Adrenal gland (tissue), 12 donors: ENCODE measurements around the gene ARHGAP18. TPM values are rescaled to one million over a fixed set of nuclear protein-coding genes. Genes with fewer than 3 reads are reported as not detected.

Source experiments
- DNase-seq, 7 donors: peaks; one replicate each; pipeline ENCODE4 v3.0.0-alpha.2; 2019 to 2020
- H3K27ac ChIP-seq, 5 donors: fragments of 200-600 bp; sonication (generic) in 4 of 5; 1 replicate in 3 of 5; 2 replicates in 2 of 5; pipeline versions ENCODE4 v1.5.1 to v1.8.0; 2016 to 2020; ENCODE audit warnings: mild to moderate bottlenecking in 1 of 5
- H3K27me3 ChIP-seq: fragments of 200-600 bp; 2 replicates; pipeline ENCODE4 v1.8.0; 2021
- H3K36me3 ChIP-seq, 2 donors: fragments of 200-600 bp; replicated peaks in 1 of 2; 1 replicate in 1 of 2; 2 replicates in 1 of 2; pipeline versions ENCODE4 v1.5.1 to v1.8.0; 2018 to 2022
- H3K4me1 ChIP-seq, 2 donors: fragments of 200-600 bp; replicated peaks in 1 of 2; 1 replicate in 1 of 2; 2 replicates in 1 of 2; pipeline versions ENCODE4 v1.5.1 to v1.8.0; 2018 to 2021
- H3K4me3 ChIP-seq, 4 donors: fragments of 200-600 bp; sonication (generic) in 3 of 4; one replicate each; pipeline ENCODE4 v1.5.1; 2016 to 2018
- H3K9me3 ChIP-seq, 3 donors: fragments of 200-600 bp; sonication (generic) in 1 of 3; replicated peaks in 1 of 3; 1 replicate in 2 of 3; 2 replicates in 1 of 3; pipeline versions ENCODE4 v1.5.1 to v1.8.0; 2016 to 2021
- POLR2A ChIP-seq, 2 donors: fragments of 450-650 bp; IDR thresholded peaks; one replicate each; pipeline ENCODE4 v1.6.1; 2017; ENCODE audit warnings: antibody characterized with exemption in 2 of 2, mild to moderate bottlenecking in 2 of 2, moderate library complexity in 1 of 2
- WGBS, 4 donors: extraction: QIAGEN DNeasy Blood & Tissue Kit in 2 of 4; methylation state at CpG; one replicate each; pipeline versions ENCODE4 v1.1.5 to v1.1.7; 2013 to 2017; 5-methylcytosine and 5-hydroxymethylcytosine counted together
- intact Hi-C, 2 donors: fragments of 100-400 bp; cut with DNase I; formaldehyde crosslinking; loops; one replicate each; pipeline versions ENCODE4 v1.14.1 to v1.15.0; 2022 to 2023
- polyA plus RNA-seq, 3 donors: library from polyadenylated mRNA; stranded (reverse); fragments of 200-250 nt in 2 of 3; fragments of 350-450 nt in 1 of 3; fragmentation: Illumina TruSeq in 1 of 3; extraction: RNeasy Lipid Tissue Mini Kit (QIAGEN cat#74804) in 1 of 3; gene quantifications; one replicate each; pipeline ENCODE4 v1.2.3, GENCODE V29; 2013 to 2014
- total RNA-seq, 9 donors: library from RNA; depleted of rRNA in 4 of 9; stranded (reverse); fragments of >200 nt in 4 of 9; fragments of 120-200 nt in 1 of 9; fragmentation: NEBNext Ultra II Directional in 1 of 9; extraction: Animal tissue kit (Norgen Biotek cat#: 25700) in 1 of 9; gene quantifications; one replicate each; pipeline versions ENCODE4 v1.1.0 to v1.2.4, GENCODE V29; 2013 to 2023
- TF ChIP-seq, protein P1 (sequence below), 6 experiments: fragments of 450-650 bp in 4 of 6; fragments of 200-600 bp in 2 of 6; sonication (generic) in 1 of 6; IDR thresholded peaks; 1 replicate in 5 of 6; 2 replicates in 1 of 6; pipeline versions ENCODE4 v1.5.1 to v1.8.0; 2016 to 2021; ENCODE audit warnings: antibody characterized with exemption in 6 of 6, mild to moderate bottlenecking in 2 of 6, moderate library complexity in 1 of 6
- donor health status: healthy with polysubstance abuse.
- donor health status: Bipolar disorder and iron deficiency.
- donor health status: DM: yes; HTN: yes; CAD: no.
- donor health status: DM: no; HTN: no; CAD: no.
- donor health status: DM: no; HTN: no; CAD: no.
- donor health status: DM: yes; HTN: yes; CAD: no.

Gene ARHGAP18
- total and polyA plus RNA-seq, 12 donors = 22.0 to 101 (median 75.8) TPM

GRCh38 chr6:129607581-129608186 is 102.3 kb downstream of the ARHGAP18 start:
- H3K27me3 ChIP-seq = no peaks in the 10 kb centered on the region
- intact Hi-C loops = loop anchor here in 1 of 2 donors (10.0 kb wide), 1 partner anchor 407 kb away; the partner anchor contains the start of gene L3MBTL3
- H3K27ac ChIP-seq = peak overlapping the region in 1 of 5 donors; percentile 55
- peaks cover 6 to 21% of the 10 kb centered on the region in 2 donors for H3K4me1 ChIP-seq
- DNase-seq = peak in 4 of 7 donors; percentile 36 to 38 (median 37)
- H3K9me3 ChIP-seq = no peaks in the 10 kb centered on the region
- 38 to 49% (median 41%) methylated on average over 6 of the region's 6 CpGs for whole genome bisulfite sequencing, 4 donors
- TF ChIP-seq, protein P1, sequence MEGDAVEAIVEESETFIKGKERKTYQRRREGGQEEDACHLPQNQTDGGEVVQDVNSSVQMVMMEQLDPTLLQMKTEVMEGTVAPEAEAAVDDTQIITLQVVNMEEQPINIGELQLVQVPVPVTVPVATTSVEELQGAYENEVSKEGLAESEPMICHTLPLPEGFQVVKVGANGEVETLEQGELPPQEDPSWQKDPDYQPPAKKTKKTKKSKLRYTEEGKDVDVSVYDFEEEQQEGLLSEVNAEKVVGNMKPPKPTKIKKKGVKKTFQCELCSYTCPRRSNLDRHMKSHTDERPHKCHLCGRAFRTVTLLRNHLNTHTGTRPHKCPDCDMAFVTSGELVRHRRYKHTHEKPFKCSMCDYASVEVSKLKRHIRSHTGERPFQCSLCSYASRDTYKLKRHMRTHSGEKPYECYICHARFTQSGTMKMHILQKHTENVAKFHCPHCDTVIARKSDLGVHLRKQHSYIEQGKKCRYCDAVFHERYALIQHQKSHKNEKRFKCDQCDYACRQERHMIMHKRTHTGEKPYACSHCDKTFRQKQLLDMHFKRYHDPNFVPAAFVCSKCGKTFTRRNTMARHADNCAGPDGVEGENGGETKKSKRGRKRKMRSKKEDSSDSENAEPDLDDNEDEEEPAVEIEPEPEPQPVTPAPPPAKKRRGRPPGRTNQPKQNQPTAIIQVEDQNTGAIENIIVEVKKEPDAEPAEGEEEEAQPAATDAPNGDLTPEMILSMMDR (IDR thresholded peaks at IDR 0.05) = no peak
- TF ChIP-seq POLR2A (IDR thresholded peaks at IDR 0.05) = no peak
- peaks cover 0 to 14% of the 10 kb centered on the region in 2 donors for H3K36me3 ChIP-seq
- no peak overlapping the region for H3K4me3 ChIP-seq

DNA sequence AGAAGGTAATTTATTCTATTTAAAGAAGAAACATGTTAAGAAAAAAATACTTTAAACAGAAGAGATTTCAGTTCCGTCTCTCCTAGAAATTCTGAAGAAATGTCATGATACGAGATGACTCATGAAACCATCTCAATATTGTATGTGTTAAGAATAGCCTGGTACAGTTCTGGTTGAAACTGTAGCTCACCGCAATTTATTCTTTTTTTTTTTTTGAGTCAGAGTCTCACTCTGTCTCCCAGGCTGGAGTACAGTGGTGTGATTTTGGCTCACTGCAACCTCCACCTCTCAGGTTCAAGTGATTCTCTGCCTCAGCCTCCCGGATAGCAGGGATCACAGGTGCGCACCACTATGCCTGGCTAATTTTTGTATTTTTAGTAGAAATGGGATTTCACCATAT is 103.3 kb downstream of the ARHGAP18 start:
- peaks cover 6 to 21% of the 10 kb centered on the region in 2 donors for H3K4me1 ChIP-seq
- intact Hi-C loops = loop anchor here in 1 of 2 donors (10.0 kb wide), 1 partner anchor 408 kb away; the partner anchor contains the start of gene L3MBTL3
- peaks cover 0 to 14% of the 10 kb centered on the region in 2 donors for H3K36me3 ChIP-seq
- WGBS, 4 donors = 91 to 92% (median 91%) methylated on average over 5 of the region's 5 CpGs
- H3K4me3 ChIP-seq = no peak overlapping the region
- H3K27me3 ChIP-seq = no peaks in the 10 kb centered on the region
- H3K27ac ChIP-seq = no peak overlapping the region
- no peak for DNase-seq
- no peaks in the 10 kb centered on the region for H3K9me3 ChIP-seq
- TF ChIP-seq POLR2A (IDR thresholded peaks at IDR 0.05) = no peak
- TF ChIP-seq, protein P1 (IDR thresholded peaks at IDR 0.05) = no peak

- Histone ChIP-seq H3K27ac (peak overlapping the region in 1 of 5 donors; percentile 63), H3K27me3 (no peaks in the 10 kb centered on the region), H3K4me1 (peaks cover 6 to 21% of the 10 kb centered on the region in 2 donors), H3K4me3 (no peak overlapping the region), H3K9me3 (no peaks in the 10 kb centered on the region), H3K36me3 (peaks cover 0 to 11% of the 10 kb centered on the region in 2 donors)
- no peak for TF ChIP-seq POLR2A (IDR thresholded peaks at IDR 0.05)
- TF ChIP-seq, protein P1 (IDR thresholded peaks at IDR 0.05) = no peak
- intact Hi-C loops = loop anchor here in 1 of 2 donors (10.0 kb wide), 1 partner anchor 409 kb away; the partner anchor contains the start of gene L3MBTL3
- 86 to 91% (median 87%) methylated on average over 7 of the region's 7 CpGs for WGBS, 4 donors
- DNase-seq = peak in 1 of 7 donors; percentile 15
Observed at GRCh38 chr6:129605967-129606366, 104.0 kb downstream of the ARHGAP18 start.

DNA sequence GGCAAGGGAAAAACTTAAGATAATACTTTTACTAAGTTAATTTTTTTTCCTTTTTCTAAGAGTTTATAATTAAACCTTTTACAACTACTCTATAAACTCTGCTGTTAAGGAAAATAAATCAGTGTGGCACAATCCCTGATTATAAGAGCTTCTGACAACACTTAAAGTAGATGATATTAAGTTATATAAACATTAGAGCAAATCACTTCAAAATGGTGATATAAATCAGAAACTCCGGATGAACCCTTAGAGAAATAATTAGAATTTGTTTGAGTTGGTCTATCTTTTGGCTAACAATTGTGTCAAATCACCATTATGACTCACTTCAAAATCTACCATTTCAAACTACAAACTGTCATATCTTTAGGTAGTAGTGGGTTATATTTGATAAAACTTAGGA is 104.9 kb downstream of the ARHGAP18 start:
- Histone ChIP-seq H3K27ac (no peak overlapping the region), H3K4me1 (peaks cover 6 to 21% of the 10 kb centered on the region in 2 donors), H3K4me3 (no peak overlapping the region), H3K27me3 (no peaks in the 10 kb centered on the region), H3K9me3 (no peaks in the 10 kb centered on the region), H3K36me3 (peaks cover 0 to 8% of the 10 kb centered on the region in 2 donors)
- WGBS, 4 donors = 56 to 68% (median 64%) methylated on average over 1 of the region's 1 CpG
- no peak for DNase-seq
- intact Hi-C loops = loop anchor here in 1 of 2 donors (10.0 kb wide), 1 partner anchor 410 kb away; the partner anchor contains the start of gene L3MBTL3
- TF ChIP-seq, protein P1 (IDR thresholded peaks at IDR 0.05) = no peak
- TF ChIP-seq POLR2A (IDR thresholded peaks at IDR 0.05) = no peak
